Panc1 (cell line): Measurements from ENCODE around the gene CRK. TPM values are rescaled to one million over a fixed set of nuclear protein-coding genes. Genes with fewer than 3 reads are reported as not detected.

Experiments used
- ATAC-seq: fragments of 200-7000 bp; cut with Tn5 transposase; 2 replicates; pipeline ENCODE4 v1.9.1; 2020; ENCODE audit warnings: mild to moderate bottlenecking, moderate library complexity
- BruUV-seq: library from RNA; stranded (reverse); fragments of 400-500 nt; replicated peaks from 2 replicates; lab custom pipeline; 2021; lab: Mats Ljungman, UMichigan
- CTCF ChIA-PET: fragments of 300-600 bp; sonication (Branson Sonifier 250); formaldehyde crosslinking; loops from one replicate; lab custom pipeline; 2022; ENCODE audit warnings: antibody characterized with exemption; lab: Charles Lee
- POLR2A ChIA-PET: fragments of 300-600 bp; sonication (Branson Sonifier 250); formaldehyde crosslinking; loops from one replicate; lab custom pipeline; 2022; ENCODE audit warnings: antibody characterized with exemption; lab: Charles Lee
- DNase-seq: peaks from one replicate; pipeline ENCODE4 v3.0.0-alpha.2; 2010; ENCODE audit warnings: low read depth, low spot score
- H3K27ac ChIP-seq: 2 replicates; pipeline ENCODE4 v1.5.1; 2011; ENCODE audit warnings: mild to moderate bottlenecking, low read length, inconsistent platforms
- H3K27me3 ChIP-seq: fragments of 200-500 bp; sonication (Bioruptor generic); 2 replicates; pipeline ENCODE4 v1.6.0; 2014; ENCODE audit warnings: low read length, inconsistent platforms; ENCODE audit not compliant: control insufficient read depth, insufficient read depth
- H3K36me3 ChIP-seq: fragments of 200-500 bp; sonication (Bioruptor generic); 2 replicates; pipeline ENCODE4 v1.5.1; 2014; ENCODE audit warnings: inconsistent platforms, mild to moderate bottlenecking, low read length, moderate library complexity; ENCODE audit not compliant: control insufficient read depth, insufficient read depth
- H3K4me1 ChIP-seq: 2 replicates; pipeline ENCODE4 v1.5.1; 2011; ENCODE audit warnings: inconsistent platforms, mild to moderate bottlenecking, low read length, moderate library complexity; ENCODE audit not compliant: control insufficient read depth, insufficient read depth
- H3K4me3 ChIP-seq, 2 experiments: 2 replicates each; pipeline ENCODE4 v1.5.1; 2011 to 2012; ENCODE audit warnings: low read depth in 2 of 2, low read length in 2 of 2, mild to moderate bottlenecking in 2 of 2, inconsistent platforms in 1 of 2, moderate library complexity in 1 of 2
- H3K9me3 ChIP-seq: fragments of 200-500 bp; sonication (Bioruptor generic); 2 replicates; pipeline ENCODE4 v1.5.1; 2014; ENCODE audit warnings: low read depth, mild to moderate bottlenecking, inconsistent platforms, low read length, moderate library complexity; ENCODE audit not compliant: control insufficient read depth, insufficient read depth
- POLR2AphosphoS5 ChIP-seq: IDR thresholded peaks from 2 replicates; pipeline ENCODE4 v1.6.1; 2012; ENCODE audit warnings: mild to moderate bottlenecking, low read depth, low read length, moderate library complexity
- SIN3A ChIP-seq: IDR thresholded peaks from 2 replicates; pipeline ENCODE4 v1.6.1; 2012; ENCODE audit warnings: low read depth, mild to moderate bottlenecking, low read length, moderate library complexity, borderline replicate concordance; ENCODE audit not compliant: insufficient read depth
- TCF7L2 ChIP-seq: IDR thresholded peaks from 2 replicates; pipeline ENCODE4 v1.6.1; 2011; ENCODE audit warnings: mild to moderate bottlenecking, low read depth, low read length, inconsistent platforms
- in situ Hi-C: cut with HindIII; loops from 2 replicates; pipeline ENCODE4 v1.10.0; 2016; ENCODE audit warnings: low sequenced_read_pairs, low pct_unique_long_range_greater_than_20kb
- intact Hi-C: fragments of 100-400 bp; cut with micrococcal nuclease; formaldehyde crosslinking; loops from one replicate; pipeline ENCODE4 v1.10.0; 2022; ENCODE audit not compliant: unreplicated experiment
- total RNA-seq: library from RNA; stranded (reverse); gene quantifications from one replicate; pipeline ENCODE4 v1.2.1, GENCODE V29; 2021; ENCODE audit not compliant: unreplicated experiment
- TF ChIP-seq, protein P1 (sequence below), 2 experiments: IDR thresholded peaks; 2 replicates each; pipeline ENCODE4 v1.6.1; 2011 to 2012; ENCODE audit warnings: low read depth in 2 of 2, control low read depth in 1 of 2, low read length in 1 of 2, mild to moderate bottlenecking in 1 of 2, moderate library complexity in 1 of 2; ENCODE audit not compliant: insufficient read depth in 1 of 2
- TF ChIP-seq, protein P2 (sequence below): fragments of 450-650 bp; IDR thresholded peaks from 2 replicates; pipeline ENCODE4 v1.5.1; 2017; ENCODE audit warnings: mild to moderate bottlenecking

Gene CRK
- total RNA-seq, 1 experiment from 2014 or later = 67.0 TPM

DNA sequence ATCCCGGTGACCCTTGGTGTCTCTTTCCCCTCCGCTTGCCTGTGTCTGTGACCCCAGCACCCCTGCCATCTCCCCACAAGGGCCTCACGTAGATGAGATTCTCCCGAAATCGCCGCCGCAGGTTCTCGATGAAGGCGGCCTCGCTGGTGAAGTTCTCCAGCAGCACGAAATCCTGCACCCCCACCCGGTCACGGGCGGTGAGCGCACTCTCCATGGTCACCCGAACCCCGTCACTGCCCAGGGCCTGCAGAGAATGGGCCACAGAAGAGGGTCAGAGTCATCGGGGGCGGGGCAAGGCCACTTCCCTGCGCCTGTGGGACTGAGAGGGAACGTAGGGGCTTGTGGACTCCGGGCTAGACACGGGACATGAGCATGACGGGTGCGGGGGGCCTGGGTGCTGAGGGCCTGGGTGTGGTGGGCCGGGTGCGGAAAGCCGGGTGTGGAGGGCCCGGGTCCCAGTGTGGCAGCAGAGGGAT is 28.1 kb upstream of the CRK start:
- ChIA-PET POLR2A (no interaction called here), CTCF (no interaction called here)
- in situ Hi-C loops = no loop called here
- Histone ChIP-seq H3K27me3 (no peaks in the 10 kb centered on the region), H3K4me1 (peaks cover 11% of the 10 kb centered on the region), H3K27ac (peak overlapping the region; percentile 34; the same call in 1 of the 2 replicates), H3K9me3 (no peaks in the 10 kb centered on the region), H3K4me3 (no peak overlapping the region), H3K36me3 (no peaks in the 10 kb centered on the region; the same call in 1 of the 2 replicates)
- BruUV-seq = no TSS peak
- no peak for TF ChIP-seq POLR2AphosphoS5
- DNase-seq = no peak
- intact Hi-C loops = no loop called here
- no peak for ATAC-seq

DNA sequence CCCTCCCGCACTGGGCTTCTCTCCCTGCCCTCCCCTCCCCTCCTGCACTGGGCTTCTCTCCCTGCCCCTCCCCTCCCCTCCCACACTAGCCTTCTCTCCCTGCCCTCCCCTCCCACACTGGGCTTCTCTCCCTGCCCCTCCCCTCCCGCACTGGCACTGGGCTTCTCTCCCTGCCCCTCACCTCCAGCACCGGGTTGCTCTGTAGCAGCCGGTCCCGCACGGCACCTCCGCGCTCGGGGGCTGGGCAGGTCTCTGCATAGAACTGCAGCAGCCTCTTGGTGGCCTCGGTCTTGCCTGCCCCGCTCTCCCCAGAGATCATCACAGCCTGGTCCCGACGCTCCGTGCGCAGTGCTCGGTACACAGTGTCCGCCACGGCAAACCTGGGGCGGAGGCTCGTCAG is 26.6 kb upstream of the CRK start:
- H3K4me1 ChIP-seq = peaks cover 4% of the 10 kb centered on the region
- DNase-seq = no peak
- in situ Hi-C loops = no loop called here

More for the DNA sequence above, 26.6 kb upstream of the CRK start:
- no peak overlapping the region for H3K4me3 ChIP-seq
- POLR2A ChIA-PET = interaction anchor here (0.6 kb wide), 1 partner anchor 144 kb away, joined by 3 read pairs; no protein-coding TSS in a partner anchor
- H3K27me3 ChIP-seq = no peaks in the 10 kb centered on the region
- no peak for ATAC-seq
- BruUV-seq = no TSS peak
- CTCF ChIA-PET = no interaction called here
- H3K27ac ChIP-seq = no peak overlapping the region
- intact Hi-C loops = no loop called here
- no peak for TF ChIP-seq SIN3A
- no peak for TF ChIP-seq TCF7L2
- TF ChIP-seq, protein P1, sequence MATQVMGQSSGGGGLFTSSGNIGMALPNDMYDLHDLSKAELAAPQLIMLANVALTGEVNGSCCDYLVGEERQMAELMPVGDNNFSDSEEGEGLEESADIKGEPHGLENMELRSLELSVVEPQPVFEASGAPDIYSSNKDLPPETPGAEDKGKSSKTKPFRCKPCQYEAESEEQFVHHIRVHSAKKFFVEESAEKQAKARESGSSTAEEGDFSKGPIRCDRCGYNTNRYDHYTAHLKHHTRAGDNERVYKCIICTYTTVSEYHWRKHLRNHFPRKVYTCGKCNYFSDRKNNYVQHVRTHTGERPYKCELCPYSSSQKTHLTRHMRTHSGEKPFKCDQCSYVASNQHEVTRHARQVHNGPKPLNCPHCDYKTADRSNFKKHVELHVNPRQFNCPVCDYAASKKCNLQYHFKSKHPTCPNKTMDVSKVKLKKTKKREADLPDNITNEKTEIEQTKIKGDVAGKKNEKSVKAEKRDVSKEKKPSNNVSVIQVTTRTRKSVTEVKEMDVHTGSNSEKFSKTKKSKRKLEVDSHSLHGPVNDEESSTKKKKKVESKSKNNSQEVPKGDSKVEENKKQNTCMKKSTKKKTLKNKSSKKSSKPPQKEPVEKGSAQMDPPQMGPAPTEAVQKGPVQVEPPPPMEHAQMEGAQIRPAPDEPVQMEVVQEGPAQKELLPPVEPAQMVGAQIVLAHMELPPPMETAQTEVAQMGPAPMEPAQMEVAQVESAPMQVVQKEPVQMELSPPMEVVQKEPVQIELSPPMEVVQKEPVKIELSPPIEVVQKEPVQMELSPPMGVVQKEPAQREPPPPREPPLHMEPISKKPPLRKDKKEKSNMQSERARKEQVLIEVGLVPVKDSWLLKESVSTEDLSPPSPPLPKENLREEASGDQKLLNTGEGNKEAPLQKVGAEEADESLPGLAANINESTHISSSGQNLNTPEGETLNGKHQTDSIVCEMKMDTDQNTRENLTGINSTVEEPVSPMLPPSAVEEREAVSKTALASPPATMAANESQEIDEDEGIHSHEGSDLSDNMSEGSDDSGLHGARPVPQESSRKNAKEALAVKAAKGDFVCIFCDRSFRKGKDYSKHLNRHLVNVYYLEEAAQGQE (IDR thresholded peaks at IDR 0.05; ENCODE audit: insufficient read depth in 1 of 2, low read depth in 2 of 2, low read length in 1 of 2) = no peak
- no peak for TF ChIP-seq POLR2AphosphoS5
- TF ChIP-seq, protein P2, sequence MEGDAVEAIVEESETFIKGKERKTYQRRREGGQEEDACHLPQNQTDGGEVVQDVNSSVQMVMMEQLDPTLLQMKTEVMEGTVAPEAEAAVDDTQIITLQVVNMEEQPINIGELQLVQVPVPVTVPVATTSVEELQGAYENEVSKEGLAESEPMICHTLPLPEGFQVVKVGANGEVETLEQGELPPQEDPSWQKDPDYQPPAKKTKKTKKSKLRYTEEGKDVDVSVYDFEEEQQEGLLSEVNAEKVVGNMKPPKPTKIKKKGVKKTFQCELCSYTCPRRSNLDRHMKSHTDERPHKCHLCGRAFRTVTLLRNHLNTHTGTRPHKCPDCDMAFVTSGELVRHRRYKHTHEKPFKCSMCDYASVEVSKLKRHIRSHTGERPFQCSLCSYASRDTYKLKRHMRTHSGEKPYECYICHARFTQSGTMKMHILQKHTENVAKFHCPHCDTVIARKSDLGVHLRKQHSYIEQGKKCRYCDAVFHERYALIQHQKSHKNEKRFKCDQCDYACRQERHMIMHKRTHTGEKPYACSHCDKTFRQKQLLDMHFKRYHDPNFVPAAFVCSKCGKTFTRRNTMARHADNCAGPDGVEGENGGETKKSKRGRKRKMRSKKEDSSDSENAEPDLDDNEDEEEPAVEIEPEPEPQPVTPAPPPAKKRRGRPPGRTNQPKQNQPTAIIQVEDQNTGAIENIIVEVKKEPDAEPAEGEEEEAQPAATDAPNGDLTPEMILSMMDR = no peak
- H3K36me3 ChIP-seq = peaks cover 2% of the 10 kb centered on the region; the same call in 1 of the 2 replicates
- no peaks in the 10 kb centered on the region for H3K9me3 ChIP-seq
